SU-DHL-6 (cell line): ENCODE measurements around the gene ENO2.

Experiments
- CTCF ChIP-seq: fragments of 200-600 bp; sonication (generic); IDR thresholded peaks from one replicate; pipeline ENCODE4 v1.5.1; 2017; ENCODE audit warnings: antibody characterized with exemption, mild to moderate bottlenecking, low read length, moderate library complexity; ENCODE audit not compliant: insufficient read depth, poor library complexity, severe bottlenecking
- EZH2phosphoT487 ChIP-seq: fragments of 200-600 bp; sonication (generic), shearing (Covaris generic); conservative IDR thresholded peaks from 2 replicates; pipeline ENCODE4 v1.6.1; 2018; ENCODE audit warnings: mild to moderate bottlenecking, antibody characterized with exemption, low read length, moderate library complexity, mixed read lengths

GRCh38 chr12:6944381-6945186 lies 30.2 kb downstream of the ENO2 start:
- TF ChIP-seq CTCF (peak; percentile 65), EZH2phosphoT487 (no peak)
